OCI-LY3 (cell line): Measurements from ENCODE around the gene CD28.
"Not testable (repeated sequence)": the region's sequence is repeated elsewhere in the genome, so short reads cannot be mapped to it uniquely, and the experiment has no call there.

ENCODE experiments used
- H2AFZ ChIP-seq: fragments of 200-600, 300-600 bp; shearing (Covaris generic); 2 replicates; pipeline ENCODE4 v1.6.0; 2014; ENCODE audit warnings: antibody characterized with exemption, low read depth, low read length
- H3K27ac ChIP-seq: fragments of 200-600, 300-600 bp; sonication (generic); 2 replicates; pipeline ENCODE4 v1.5.1; 2014; ENCODE audit warnings: mild to moderate bottlenecking, low read length, moderate library complexity, mixed read lengths
- H3K27me3 ChIP-seq: fragments of 200-600, 300-600 bp; sonication (generic); 2 replicates; pipeline ENCODE4 v1.6.1; 2014; ENCODE audit warnings: low read depth, low read length, mixed read lengths
- H3K36me3 ChIP-seq: fragments of 200-600, 300-600 bp; sonication (generic); replicated peaks from 2 replicates; pipeline ENCODE3; 2014; ENCODE audit warnings: low read depth, low read length, mixed read lengths
- H3K4me1 ChIP-seq: fragments of 300-600, 200-600 bp; sonication (generic); 2 replicates; pipeline ENCODE4 v1.6.1; 2014; ENCODE audit warnings: low read length, mixed read lengths
- H3K4me2 ChIP-seq: fragments of 200-600, 300-600 bp; sonication (generic); 2 replicates; pipeline ENCODE4 v1.6.1; 2014; ENCODE audit warnings: low read length, mixed read lengths
- H3K4me3 ChIP-seq: fragments of 300-600, 200-600 bp; sonication (generic); 2 replicates; pipeline ENCODE4 v1.5.1; 2014; ENCODE audit warnings: antibody characterized with exemption, mild to moderate bottlenecking, low read length, moderate library complexity
- H3K79me2 ChIP-seq: fragments of 300-600, 200-600 bp; shearing (Covaris generic); 2 replicates; pipeline ENCODE4 v1.6.1; 2014; ENCODE audit warnings: mild to moderate bottlenecking, low read length, mixed read lengths
- H3K9ac ChIP-seq: fragments of 300-600, 200-600 bp; shearing (Covaris generic); 2 replicates; pipeline ENCODE4 v1.6.0; 2014; ENCODE audit warnings: mild to moderate bottlenecking, low read length, moderate library complexity
- H3K9me3 ChIP-seq: fragments of 200-600, 300-600 bp; shearing (Covaris generic); 2 replicates; pipeline ENCODE4 v1.6.1; 2014; ENCODE audit warnings: low read length, mixed read lengths; ENCODE audit not compliant: insufficient read depth
- H4K20me1 ChIP-seq: fragments of 200-600, 300-600 bp; sonication (generic); 2 replicates; pipeline ENCODE4 v1.6.1; 2016; ENCODE audit warnings: low read length, mixed read lengths; ENCODE audit not compliant: insufficient read depth
- CTCF ChIP-seq: fragments of 200-600, 300-600 bp; sonication (generic); IDR thresholded peaks from 2 replicates; pipeline ENCODE4 v1.5.1; 2014; ENCODE audit warnings: antibody characterized with exemption, low read length, low read depth
- EZH2phosphoT487 ChIP-seq: fragments of 200-600 bp; shearing (Covaris generic); IDR thresholded peaks from 2 replicates; pipeline ENCODE4 v1.6.1; 2018; ENCODE audit warnings: antibody characterized with exemption, mixed run types, low read depth

Gene CD28

GRCh38 chr2:203785391-203786110 lies 79.1 kb downstream of the CD28 start:
- H4K20me1 ChIP-seq, H3K9me3 ChIP-seq, H3K9ac ChIP-seq, H3K27ac ChIP-seq, H2AFZ ChIP-seq, H3K36me3 ChIP-seq, H3K79me2 ChIP-seq, H3K4me2 ChIP-seq, H3K4me3 ChIP-seq: not testable (repeated sequence)
- Histone ChIP-seq H3K27me3 (peaks cover 29% of the 10 kb centered on the region), H3K4me1 (peaks cover 24% of the 10 kb centered on the region)

GRCh38 chr2:203786549-203787351 lies 80.3 kb downstream of the CD28 start:
- Histone ChIP-seq H3K79me2 (no peaks in the 10 kb centered on the region), H3K4me3 (no peak overlapping the region), H2AFZ (no peak overlapping the region), H3K9ac (no peak overlapping the region), H3K9me3 (no peaks in the 10 kb centered on the region), H4K20me1 (no peaks in the 10 kb centered on the region), H3K4me1 (peaks cover 31% of the 10 kb centered on the region), H3K36me3 (no peaks in the 10 kb centered on the region), H3K27me3 (peaks cover 30% of the 10 kb centered on the region), H3K4me2 (peak overlapping the region; percentile 4; the same call in 1 of the 2 replicates), H3K27ac (no peak overlapping the region)
- no peak for TF ChIP-seq CTCF
- no peak for TF ChIP-seq EZH2phosphoT487

- Histone ChIP-seq H3K27me3 (peaks cover 42% of the 10 kb centered on the region), H3K36me3 (no peaks in the 10 kb centered on the region), H2AFZ (no peak overlapping the region), H3K79me2 (no peaks in the 10 kb centered on the region), H3K9me3 (no peaks in the 10 kb centered on the region), H3K4me2 (peak overlapping the region; percentile 8; the same call in 1 of the 2 replicates), H3K4me1 (peaks cover 31% of the 10 kb centered on the region), H4K20me1 (no peaks in the 10 kb centered on the region), H3K27ac (no peak overlapping the region), H3K4me3 (no peak overlapping the region), H3K9ac (no peak overlapping the region)
- TF ChIP-seq EZH2phosphoT487 (no peak), CTCF (no peak)
Observed at GRCh38 chr2:203787979-203788378, 81.5 kb downstream of the CD28 start.
